DND-41 (cell line): ENCODE data around the gene PSENEN.

Source experiments
- ATAC-seq: fragments of 200-7000 bp; cut with Tn5 transposase; 3 replicates; pipeline ENCODE4 v1.9.1; 2021; ENCODE audit warnings: low read depth; ENCODE audit not compliant: insufficient read depth
- DNase-seq: peaks from one replicate; pipeline ENCODE4 v3.0.0-alpha.2; 2020
- H2AFZ ChIP-seq: 2 replicates; pipeline ENCODE4 v1.6.0; 2012; ENCODE audit warnings: low read depth, low read length
- H3K27ac ChIP-seq: 2 replicates; pipeline ENCODE4 v1.5.1; 2012; ENCODE audit warnings: low read length, inconsistent platforms
- H3K27me3 ChIP-seq: fragments of 200-600 bp; sonication (generic); 2 replicates; pipeline ENCODE4 v1.6.0; 2012; ENCODE audit warnings: low read length, mild to moderate bottlenecking, inconsistent platforms; ENCODE audit not compliant: insufficient read depth, poor library complexity
- H3K36me3 ChIP-seq: 2 replicates; pipeline ENCODE4 v1.5.1; 2012; ENCODE audit warnings: low read length, inconsistent platforms; ENCODE audit not compliant: insufficient read depth
- H3K4me1 ChIP-seq: 2 replicates; pipeline ENCODE4 v1.5.1; 2012; ENCODE audit warnings: mild to moderate bottlenecking, low read length; ENCODE audit not compliant: insufficient read depth
- H3K4me2 ChIP-seq: 2 replicates; pipeline ENCODE4 v1.6.0; 2012; ENCODE audit warnings: mild to moderate bottlenecking, moderate library complexity, low read length, inconsistent platforms; ENCODE audit not compliant: insufficient read depth
- H3K4me3 ChIP-seq, 2 experiments: fragments of 200-600 bp in 1 of 2; shearing (Covaris generic) in 1 of 2; 2 replicates each; pipeline ENCODE4 v1.5.1; 2012 to 2016; ENCODE audit warnings: inconsistent platforms in 2 of 2, low read length in 2 of 2, mild to moderate bottlenecking in 2 of 2, low read depth in 1 of 2, moderate library complexity in 1 of 2
- H3K79me2 ChIP-seq: 2 replicates; pipeline ENCODE4 v1.6.0; 2012; ENCODE audit warnings: low read length, inconsistent platforms; ENCODE audit not compliant: insufficient read depth
- H3K9ac ChIP-seq: 2 replicates; pipeline ENCODE4 v1.6.0; 2012; ENCODE audit warnings: low read depth, mild to moderate bottlenecking, inconsistent platforms, low read length, moderate library complexity
- H3K9me3 ChIP-seq: 2 replicates; pipeline ENCODE4 v1.5.1; 2012; ENCODE audit warnings: low read length, moderate library complexity, mild to moderate bottlenecking, inconsistent platforms; ENCODE audit not compliant: insufficient read depth, severe bottlenecking
- H4K20me1 ChIP-seq: 2 replicates; pipeline ENCODE4 v1.6.0; 2012; ENCODE audit warnings: low read length; ENCODE audit not compliant: insufficient read depth
- CTCF ChIP-seq: IDR thresholded peaks from 2 replicates; pipeline ENCODE4 v1.5.1; 2012; ENCODE audit warnings: borderline replicate concordance, low read length, moderate library complexity, mild to moderate bottlenecking; ENCODE audit not compliant: poor library complexity, severe bottlenecking; ENCODE audit errors: extremely low read depth
- EZH2 ChIP-seq: IDR thresholded peaks from 3 replicates; pipeline ENCODE4 v1.6.1; 2012; ENCODE audit warnings: borderline replicate concordance, low read depth, mild to moderate bottlenecking, moderate library complexity, low read length, inconsistent platforms; ENCODE audit not compliant: severe bottlenecking

PSENEN gene

GRCh38 chr19:35740108-35740422 is 5.4 kb upstream of the PSENEN start:
- peaks cover 49% of the 10 kb centered on the region for H3K4me1 ChIP-seq
- H3K4me3 ChIP-seq: peak overlapping the region; percentile 77 to 88; a peak in 3 of 4 replicates
- TF ChIP-seq EZH2 (no peak), CTCF (peak; percentile 15)
- H4K20me1 ChIP-seq: 0 out of 2 replicates have a peak, but pooled peaks cover 6% of the 10 kb centered on the region
- H3K36me3 ChIP-seq: peaks cover 51% of the 10 kb centered on the region
- no peaks in the 10 kb centered on the region for H3K9me3 ChIP-seq
- peaks cover 11% of the 10 kb centered on the region; the same call in 1 of the 2 replicates for H3K79me2 ChIP-seq
- peak overlapping the region; percentile 64 for H3K27ac ChIP-seq
- H2AFZ ChIP-seq: peak overlapping the region; percentile 93
- ATAC-seq (peak; percentile 41), DNase-seq (no peak)
- peak overlapping the region; percentile 68 for H3K9ac ChIP-seq
- no peaks in the 10 kb centered on the region for H3K27me3 ChIP-seq
- H3K4me2 ChIP-seq: peak overlapping the region; percentile 99

- Histone ChIP-seq H3K9me3 (no peaks in the 10 kb centered on the region), H3K27ac (peak overlapping the region; percentile 85), H2AFZ (peak overlapping the region; percentile 96), H3K9ac (peak overlapping the region; percentile 68), H3K4me1 (peaks cover 49% of the 10 kb centered on the region), H4K20me1 (0 out of 2 replicates have a peak, but pooled peaks cover 6% of the 10 kb centered on the region), H3K4me3 (peak overlapping the region; percentile 77 to 88), H3K27me3 (no peaks in the 10 kb centered on the region), H3K4me2 (peak overlapping the region; percentile 99), H3K36me3 (peaks cover 46% of the 10 kb centered on the region), H3K79me2 (peaks cover 11% of the 10 kb centered on the region; the same call in 1 of the 2 replicates)
- DNase-seq (peak; percentile 98), ATAC-seq (peak; percentile 79)
- TF ChIP-seq CTCF (peak; percentile 34), EZH2 (no peak)
Observed at GRCh38 chr19:35740423-35741202, 4.8 kb upstream of the PSENEN start.

GRCh38 chr19:35741203-35741515 is 4.3 kb upstream of the PSENEN start:
- Histone ChIP-seq H3K4me3 (peak overlapping the region; percentile 77 to 88; a peak in 3 of 4 replicates), H3K9ac (peak overlapping the region; percentile 68), H3K27ac (peak overlapping the region; percentile 85), H3K79me2 (peaks cover 17% of the 10 kb centered on the region), H3K4me1 (peaks cover 53% of the 10 kb centered on the region), H3K4me2 (peak overlapping the region; percentile 99), H4K20me1 (0 out of 2 replicates have a peak, but pooled peaks cover 6% of the 10 kb centered on the region), H3K9me3 (no peaks in the 10 kb centered on the region), H3K27me3 (no peaks in the 10 kb centered on the region), H2AFZ (peak overlapping the region; percentile 96), H3K36me3 (peaks cover 40% of the 10 kb centered on the region)
- DNase-seq (no peak), ATAC-seq (no peak)
- TF ChIP-seq CTCF (no peak), EZH2 (no peak)
